ENCODE results near the gene TMEM130. TPM values are rescaled to one million over a fixed set of nuclear protein-coding genes. Genes with fewer than 3 reads are reported as not detected.

Gene TMEM130
- not detected in 2 replicates for total RNA-seq (2014; rRNA removed; shearing (Covaris generic))

- no peak within 1 kb of the TSS for H3K27ac ChIP-seq
- no peak within 1 kb of the TSS for H3K4me3 ChIP-seq
Observed at GRCh38 chr7:98869597-98870120, at the start of gene TMEM130. TMEM130 (minus strand) TSS chr7:98870014; CDS start chr7:98869861, 153 bp downstream.

GRCh38 chr7:98917331-98917730 is 47.5 kb upstream of the TMEM130 start:
- no peaks in the 10 kb centered on the region for H3K27me3 ChIP-seq
- H3K4me1 ChIP-seq = peaks cover 14% of the 10 kb centered on the region
- H3K4me3 ChIP-seq = no peak overlapping the region
- no peaks in the 10 kb centered on the region for H3K9me3 ChIP-seq (replicated peaks)
- no peak for DNase-seq
- peaks cover 81% of the 10 kb centered on the region for H3K36me3 ChIP-seq
- no peak overlapping the region for H3K27ac ChIP-seq

More at GRCh38 chr7:98869597-98870120, at the start of gene TMEM130:
- no peaks in the 10 kb centered on the region for H3K36me3 ChIP-seq
- peaks cover 13% of the 10 kb centered on the region; the same call in 1 of the 2 replicates for H3K4me1 ChIP-seq
- peaks cover 4% of the 10 kb centered on the region; the same call in 1 of the 2 replicates for H3K27me3 ChIP-seq
- no peak for DNase-seq
- H3K9me3 ChIP-seq (replicated peaks) = no peaks in the 10 kb centered on the region

- H3K4me1 ChIP-seq = peaks cover 14% of the 10 kb centered on the region
- peaks cover 80% of the 10 kb centered on the region for H3K36me3 ChIP-seq
- no peak overlapping the region for H3K4me3 ChIP-seq
- peak overlapping the region; percentile 46; the same call in 1 of the 2 replicates for H3K27ac ChIP-seq
- no peaks in the 10 kb centered on the region for H3K27me3 ChIP-seq
- no peak for DNase-seq
- no peaks in the 10 kb centered on the region for H3K9me3 ChIP-seq (replicated peaks)
Observed at GRCh38 chr7:98913612-98914011, 43.8 kb upstream of the TMEM130 start.

GRCh38 chr7:98913026-98913425 is 43.2 kb upstream of the TMEM130 start:
- Histone ChIP-seq H3K27ac (peak overlapping the region; percentile 46), H3K4me3 (no peak overlapping the region), H3K9me3 (replicated peaks) (no peaks in the 10 kb centered on the region), H3K27me3 (no peaks in the 10 kb centered on the region), H3K4me1 (peaks cover 14% of the 10 kb centered on the region), H3K36me3 (peaks cover 81% of the 10 kb centered on the region)
- DNase-seq = peak; percentile 38 to 71

- peaks cover 77% of the 10 kb centered on the region for H3K36me3 ChIP-seq
- no peak overlapping the region for H3K4me3 ChIP-seq
Observed at GRCh38 chr7:98911916-98912315, 42.1 kb upstream of the TMEM130 start.

GRCh38 chr7:98910427-98910826 is 40.6 kb upstream of the TMEM130 start:
- no peak overlapping the region for H3K27ac ChIP-seq
- no peak for DNase-seq

More at GRCh38 chr7:98911916-98912315, 42.1 kb upstream of the TMEM130 start:
- no peak for DNase-seq
- Histone ChIP-seq H3K4me1 (peaks cover 14% of the 10 kb centered on the region), H3K9me3 (replicated peaks) (no peaks in the 10 kb centered on the region), H3K27me3 (no peaks in the 10 kb centered on the region), H3K27ac (no peak overlapping the region)

GRCh38 chr7:98909487-98909886 is 39.7 kb upstream of the TMEM130 start:
- no peak overlapping the region for H3K4me3 ChIP-seq
- H3K4me1 ChIP-seq = peaks cover 14% of the 10 kb centered on the region
- no peaks in the 10 kb centered on the region for H3K27me3 ChIP-seq
- H3K36me3 ChIP-seq = peaks cover 75% of the 10 kb centered on the region
- no peak overlapping the region for H3K27ac ChIP-seq
- H3K9me3 ChIP-seq (replicated peaks) = no peaks in the 10 kb centered on the region
- no peak for DNase-seq

More at GRCh38 chr7:98910427-98910826, 40.6 kb upstream of the TMEM130 start:
- H3K27me3 ChIP-seq = no peaks in the 10 kb centered on the region
- H3K4me3 ChIP-seq = no peak overlapping the region
- no peaks in the 10 kb centered on the region for H3K9me3 ChIP-seq (replicated peaks)
- H3K36me3 ChIP-seq = peaks cover 76% of the 10 kb centered on the region
- peaks cover 14% of the 10 kb centered on the region for H3K4me1 ChIP-seq

GRCh38 chr7:98908585-98908984 is 38.8 kb upstream of the TMEM130 start:
- no peak overlapping the region for H3K27ac ChIP-seq
- no peak overlapping the region for H3K4me3 ChIP-seq
- no peaks in the 10 kb centered on the region for H3K9me3 ChIP-seq (replicated peaks)
- H3K36me3 ChIP-seq = peaks cover 73% of the 10 kb centered on the region
- peaks cover 11% of the 10 kb centered on the region for H3K4me1 ChIP-seq
- no peaks in the 10 kb centered on the region for H3K27me3 ChIP-seq
- DNase-seq = no peak

GRCh38 chr7:98907570-98907969 is 37.8 kb upstream of the TMEM130 start:
- peak in 1 of 2 experiments; percentile 13 for DNase-seq
- Histone ChIP-seq H3K27me3 (no peaks in the 10 kb centered on the region), H3K4me3 (no peak overlapping the region), H3K4me1 (peaks cover 2% of the 10 kb centered on the region), H3K9me3 (replicated peaks) (no peaks in the 10 kb centered on the region), H3K27ac (no peak overlapping the region), H3K36me3 (peaks cover 76% of the 10 kb centered on the region)

GRCh38 chr7:98903246-98903645 is 33.4 kb upstream of the TMEM130 start:
- Histone ChIP-seq H3K36me3 (peaks cover 86% of the 10 kb centered on the region), H3K27me3 (no peaks in the 10 kb centered on the region), H3K4me1 (no peaks in the 10 kb centered on the region), H3K27ac (no peak overlapping the region), H3K4me3 (no peak overlapping the region), H3K9me3 (replicated peaks) (no peaks in the 10 kb centered on the region)
- no peak for DNase-seq

GRCh38 chr7:98902523-98902922 is 32.7 kb upstream of the TMEM130 start:
- no peak overlapping the region for H3K4me3 ChIP-seq
- no peak for DNase-seq
- H3K27me3 ChIP-seq = no peaks in the 10 kb centered on the region
- H3K4me1 ChIP-seq = no peaks in the 10 kb centered on the region
- H3K36me3 ChIP-seq = peaks cover 89% of the 10 kb centered on the region
- H3K27ac ChIP-seq = no peak overlapping the region
- no peaks in the 10 kb centered on the region for H3K9me3 ChIP-seq (replicated peaks)

- no peak overlapping the region for H3K27ac ChIP-seq
- no peak for DNase-seq
- H3K36me3 ChIP-seq = peaks cover 89% of the 10 kb centered on the region
- H3K4me1 ChIP-seq = no peaks in the 10 kb centered on the region
- H3K9me3 ChIP-seq (replicated peaks) = no peaks in the 10 kb centered on the region
- no peak overlapping the region for H3K4me3 ChIP-seq
- H3K27me3 ChIP-seq = no peaks in the 10 kb centered on the region
Observed at GRCh38 chr7:98900815-98901214, 31.0 kb upstream of the TMEM130 start.

GRCh38 chr7:98899816-98900215 is 30.0 kb upstream of the TMEM130 start:
- DNase-seq = no peak
- Histone ChIP-seq H3K4me1 (no peaks in the 10 kb centered on the region), H3K4me3 (no peak overlapping the region), H3K9me3 (replicated peaks) (no peaks in the 10 kb centered on the region), H3K27ac (no peak overlapping the region), H3K36me3 (peaks cover 91% of the 10 kb centered on the region), H3K27me3 (no peaks in the 10 kb centered on the region)

GRCh38 chr7:98892609-98893008 is 22.8 kb upstream of the TMEM130 start:
- H3K9me3 ChIP-seq (replicated peaks) = no peaks in the 10 kb centered on the region
- no peak overlapping the region for H3K27ac ChIP-seq
- DNase-seq = no peak
- H3K4me3 ChIP-seq = no peak overlapping the region
- peaks cover 73% of the 10 kb centered on the region for H3K36me3 ChIP-seq
- no peaks in the 10 kb centered on the region for H3K27me3 ChIP-seq
- no peaks in the 10 kb centered on the region for H3K4me1 ChIP-seq

GRCh38 chr7:98887038-98887437 is 17.2 kb upstream of the TMEM130 start:
- Histone ChIP-seq H3K36me3 (peaks cover 70% of the 10 kb centered on the region), H3K27ac (no peak overlapping the region), H3K4me1 (no peaks in the 10 kb centered on the region), H3K27me3 (no peaks in the 10 kb centered on the region), H3K9me3 (replicated peaks) (no peaks in the 10 kb centered on the region), H3K4me3 (no peak overlapping the region)
- DNase-seq = no peak

GRCh38 chr7:98884416-98884815 is 14.6 kb upstream of the TMEM130 start:
- no peak overlapping the region for H3K27ac ChIP-seq
- H3K4me1 ChIP-seq = no peaks in the 10 kb centered on the region
- no peak overlapping the region for H3K4me3 ChIP-seq
- DNase-seq = no peak
- H3K27me3 ChIP-seq = no peaks in the 10 kb centered on the region
- H3K36me3 ChIP-seq = peaks cover 63% of the 10 kb centered on the region
- no peaks in the 10 kb centered on the region for H3K9me3 ChIP-seq (replicated peaks)
